ENCODE data around the gene OR1F1. TPM values are rescaled to one million over a fixed set of nuclear protein-coding genes. Genes with fewer than 3 reads are reported as not detected.
"Not testable (repeated sequence)": the region's sequence is repeated elsewhere in the genome, so short reads cannot be mapped to it uniquely, and the experiment has no call there.

The OR1F1 gene
- polyA plus RNA-seq, 4 donors = not detected

DNA sequence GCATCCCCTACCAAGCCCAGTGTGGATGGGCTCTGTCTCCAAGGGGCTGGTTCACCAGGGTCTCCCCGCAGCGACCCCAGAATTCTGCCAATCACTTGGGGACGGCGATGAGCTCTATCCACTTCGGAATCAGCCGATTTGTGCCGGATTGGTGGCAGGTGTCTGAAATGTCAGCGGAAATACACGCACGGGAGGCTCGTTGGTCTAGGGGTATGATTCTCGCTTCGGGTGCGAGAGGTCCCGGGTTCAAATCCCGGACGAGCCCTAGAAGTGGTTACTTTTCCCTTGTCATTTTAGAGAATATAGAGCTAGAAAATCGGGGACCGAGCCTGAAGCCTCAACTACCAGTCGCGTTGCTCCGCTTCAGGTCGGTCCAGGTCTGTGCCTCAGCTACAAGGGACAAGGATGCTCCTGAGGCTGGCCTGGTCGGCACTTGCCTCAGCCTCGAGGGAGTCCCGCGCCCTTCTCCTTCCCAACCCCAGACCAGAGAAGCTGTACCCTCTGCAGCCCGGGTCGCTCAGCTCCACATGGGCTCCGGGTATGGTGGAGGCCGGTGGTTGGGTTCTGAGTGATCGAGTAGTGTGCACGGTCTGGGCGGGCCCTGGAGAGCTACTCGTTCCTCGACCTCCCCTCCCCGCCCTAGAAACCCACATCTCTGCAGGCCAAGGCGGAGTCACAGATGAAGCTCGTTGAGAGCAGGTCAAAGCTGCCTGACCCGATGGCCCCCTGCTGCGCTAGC lies 16.0 kb upstream of the OR1F1 start:
- DNase-seq (ENCODE audit: low read depth in 4 of 4, low spot score in 3 of 4) = no peak

DNA sequence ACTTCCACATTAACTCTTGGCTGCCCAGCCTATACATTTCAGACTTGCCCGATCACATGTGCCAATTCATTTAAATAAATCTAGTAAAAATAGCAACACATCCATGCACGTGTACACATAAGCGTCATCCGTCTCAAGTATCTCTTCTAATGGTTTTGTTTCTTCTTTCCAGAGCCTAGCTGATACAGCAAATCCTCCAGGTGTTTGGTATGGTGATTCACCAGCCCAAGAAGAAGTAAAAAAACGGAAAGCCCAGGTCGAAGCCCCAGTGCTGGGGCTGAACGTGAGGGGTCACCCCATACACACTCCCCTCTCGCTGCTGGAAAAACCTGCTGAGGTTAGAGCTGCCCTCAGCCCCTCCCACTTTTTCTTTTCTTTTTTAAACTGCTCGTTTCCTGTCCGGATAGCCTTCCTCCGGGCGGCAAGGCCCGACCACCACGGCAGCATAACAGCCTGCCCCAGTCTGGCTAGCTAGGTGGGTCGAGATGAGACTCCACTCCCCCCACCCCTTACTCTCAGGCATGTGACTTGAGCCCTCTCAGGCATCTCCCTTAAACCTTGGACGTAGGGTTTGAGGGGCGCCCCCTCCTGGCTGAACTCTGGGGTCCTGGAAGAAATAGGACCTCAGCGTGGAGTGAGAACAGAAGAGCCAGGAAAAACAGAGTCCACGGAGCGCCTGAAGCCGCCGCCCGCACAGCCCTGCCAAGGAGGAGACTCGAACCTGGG lies 13.9 kb upstream of the OR1F1 start:
- no peak for DNase-seq (ENCODE audit: low read depth in 4 of 4, low spot score in 3 of 4)

DNA sequence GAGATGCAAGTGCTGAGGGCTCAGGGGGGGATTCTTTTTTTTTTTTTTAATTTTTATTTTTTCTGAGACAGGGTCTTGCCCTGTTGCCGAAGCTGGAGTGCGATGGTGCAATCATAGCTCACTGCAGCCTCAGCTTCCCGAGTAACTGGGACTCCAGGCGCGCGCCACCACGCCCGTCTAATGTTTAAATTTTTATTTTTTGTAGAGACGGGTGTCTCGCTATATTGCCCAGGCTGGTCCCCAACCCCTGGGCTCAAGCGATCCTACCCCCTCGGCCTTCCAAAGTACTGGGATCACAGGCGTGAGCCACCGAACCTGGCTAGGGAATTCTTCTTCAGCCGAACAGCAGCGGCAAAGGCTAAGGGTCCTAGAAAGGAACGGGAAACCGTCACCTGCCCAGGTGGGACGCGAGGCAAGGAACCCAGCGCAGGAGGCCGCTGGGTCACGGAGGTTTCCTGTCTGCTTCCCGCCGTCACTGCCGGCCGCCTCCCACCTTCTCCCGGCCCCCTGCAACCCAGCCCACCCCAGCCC lies 13.3 kb upstream of the OR1F1 start:
- DNase-seq (ENCODE audit: low read depth in 4 of 4, low spot score in 3 of 4) = no peak

DNA sequence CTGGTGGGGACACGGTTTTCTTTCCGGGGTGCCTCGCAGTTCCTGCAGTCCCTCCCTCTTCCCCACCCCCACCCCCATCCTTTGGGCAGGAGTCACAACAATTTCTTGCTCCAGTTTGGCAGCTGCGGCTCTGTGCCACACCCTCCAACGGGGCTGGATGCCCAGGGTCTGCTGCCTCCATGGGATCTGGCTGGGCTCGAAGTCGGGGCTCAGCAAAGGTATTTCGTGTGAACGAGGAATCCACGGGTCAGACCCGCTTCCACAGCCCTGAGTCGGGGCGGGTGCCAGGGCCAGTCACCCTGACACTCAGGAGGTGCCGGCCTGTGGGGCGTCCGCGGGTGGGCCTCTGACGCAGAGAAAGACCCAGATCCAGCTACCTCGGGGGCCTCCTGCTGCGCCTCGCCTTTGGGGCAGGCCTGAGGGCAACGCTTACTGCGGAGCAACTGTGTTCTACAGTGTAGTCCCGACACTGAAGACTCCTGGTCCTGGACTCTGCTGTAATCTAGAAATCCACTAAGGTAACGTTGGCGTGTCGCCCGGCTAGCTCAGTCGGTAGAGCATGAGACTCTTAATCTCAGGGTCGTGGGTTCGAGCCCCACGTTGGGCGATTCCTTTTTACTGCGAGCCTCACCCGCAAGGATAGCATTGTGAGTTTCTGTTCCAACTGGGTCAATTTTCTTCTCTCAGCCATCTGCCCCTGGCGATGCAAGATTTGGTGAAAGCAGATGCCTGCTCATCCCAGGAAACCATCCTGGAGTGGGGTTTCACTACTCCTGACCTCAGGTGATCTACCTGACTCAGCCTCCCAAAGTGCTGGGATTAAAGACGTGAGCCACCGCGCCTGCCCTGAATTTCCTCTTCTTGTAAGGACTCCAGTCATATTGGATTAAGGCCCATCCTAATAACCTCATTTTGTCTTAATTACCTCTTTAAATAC lies 12.6 kb upstream of the OR1F1 start:
- no peak for DNase-seq (ENCODE audit: low read depth in 4 of 4, low spot score in 3 of 4)

DNA sequence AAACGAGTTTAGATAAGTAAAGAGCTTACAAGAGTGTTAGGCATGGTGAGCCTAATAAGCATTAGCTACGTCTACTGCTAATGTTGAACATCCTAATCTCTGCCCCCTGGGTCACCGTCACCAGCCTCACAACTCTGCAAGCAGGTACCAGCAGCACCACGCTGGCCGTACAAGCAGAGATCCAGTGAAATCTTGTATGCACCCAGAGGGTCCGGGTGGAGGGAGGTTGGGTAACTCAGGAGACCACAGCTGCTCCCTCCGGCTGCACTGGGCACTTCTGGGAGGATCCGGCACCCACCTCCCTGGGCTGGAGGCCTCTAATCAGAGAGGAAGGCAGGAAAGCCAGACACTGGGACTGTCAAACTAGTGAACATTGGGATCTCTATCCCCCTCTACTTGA lies 8.4 kb upstream of the OR1F1 start:
- DNase-seq (ENCODE audit: low read depth in 4 of 4, low spot score in 3 of 4) = no peak

DNA sequence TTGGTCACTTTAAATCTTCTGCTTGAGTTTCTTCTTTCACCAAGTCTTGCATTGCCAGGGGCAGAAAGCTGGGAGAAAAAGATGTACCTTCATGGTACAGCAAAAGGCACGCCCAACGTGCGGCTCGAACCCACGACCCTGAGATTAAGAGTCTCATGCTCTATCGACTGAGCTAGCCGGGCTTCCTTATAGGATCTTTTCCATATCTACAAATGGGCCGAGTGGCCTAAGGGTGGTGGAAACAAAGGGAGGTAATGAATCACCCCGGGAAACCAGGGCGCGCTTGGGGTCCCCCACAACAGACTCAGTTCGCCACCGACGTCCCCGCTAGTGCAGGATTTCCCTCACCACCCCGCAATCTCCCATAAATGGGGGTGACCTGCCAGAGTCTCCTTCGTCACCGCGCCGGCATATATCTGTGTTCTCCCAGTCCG lies 7.5 kb upstream of the OR1F1 start:
- no peak for DNase-seq (ENCODE audit: low read depth in 4 of 4, low spot score in 3 of 4)

DNA sequence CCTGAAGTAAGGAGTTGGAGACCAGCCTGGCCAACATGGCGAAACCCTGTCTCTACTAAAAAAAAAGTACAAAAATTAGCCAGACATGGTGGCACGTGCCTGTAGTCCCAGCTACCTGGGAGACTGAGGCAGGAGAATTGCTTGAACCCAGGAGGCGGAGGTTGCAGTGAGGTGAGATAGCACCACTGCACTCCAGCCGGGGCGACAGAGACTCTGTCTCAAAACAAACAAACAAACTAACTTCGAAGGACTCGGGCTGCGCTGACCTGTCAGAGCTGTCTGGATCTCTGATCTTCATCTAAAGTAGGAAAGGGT lies 5.8 kb upstream of the OR1F1 start:
- not testable (repeated sequence) for DNase-seq (ENCODE audit: low read depth in 4 of 4, low spot score in 3 of 4)

DNA sequence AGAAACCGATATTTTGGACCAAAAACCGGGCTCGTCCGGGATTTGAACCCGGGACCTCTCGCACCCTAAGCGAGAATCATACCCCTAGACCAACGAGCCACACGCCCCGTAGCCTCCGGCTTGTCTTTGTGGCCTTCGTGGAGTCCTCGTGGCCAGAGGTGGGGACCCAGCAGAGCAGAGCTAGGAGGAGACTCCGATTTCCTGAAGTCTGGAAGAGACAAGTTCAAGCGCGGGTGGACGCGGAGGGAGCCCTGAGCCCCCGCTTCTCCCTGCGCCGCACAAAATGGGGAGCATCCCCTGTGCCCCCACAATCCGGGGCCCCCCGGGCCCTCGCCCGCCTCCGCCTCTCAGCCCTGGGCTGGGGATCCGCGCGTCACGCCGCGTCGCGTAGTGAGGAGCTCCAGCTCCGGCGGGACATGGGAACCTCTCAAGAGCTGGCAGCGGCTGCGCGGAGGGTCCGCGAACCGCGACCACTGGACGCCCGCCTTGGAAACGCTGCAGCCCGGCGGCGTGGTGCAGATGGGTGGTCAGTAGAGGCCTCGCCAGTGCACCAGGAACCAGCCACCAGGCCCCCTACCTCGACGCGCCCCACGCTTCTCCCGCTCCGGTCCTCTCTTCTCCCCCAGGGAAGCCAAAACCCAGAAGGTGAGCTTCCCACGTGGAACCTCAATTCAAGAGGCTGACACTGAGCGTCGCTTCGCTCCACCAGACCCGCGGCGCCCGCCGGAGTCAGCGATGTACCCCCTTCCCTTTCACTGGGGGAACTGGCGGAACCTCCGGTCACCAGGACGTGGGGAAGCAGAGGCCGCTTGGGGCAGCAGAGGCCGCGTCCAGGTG lies 5.2 kb upstream of the OR1F1 start:
- no peak for DNase-seq (ENCODE audit: low read depth in 4 of 4, low spot score in 3 of 4)

DNA sequence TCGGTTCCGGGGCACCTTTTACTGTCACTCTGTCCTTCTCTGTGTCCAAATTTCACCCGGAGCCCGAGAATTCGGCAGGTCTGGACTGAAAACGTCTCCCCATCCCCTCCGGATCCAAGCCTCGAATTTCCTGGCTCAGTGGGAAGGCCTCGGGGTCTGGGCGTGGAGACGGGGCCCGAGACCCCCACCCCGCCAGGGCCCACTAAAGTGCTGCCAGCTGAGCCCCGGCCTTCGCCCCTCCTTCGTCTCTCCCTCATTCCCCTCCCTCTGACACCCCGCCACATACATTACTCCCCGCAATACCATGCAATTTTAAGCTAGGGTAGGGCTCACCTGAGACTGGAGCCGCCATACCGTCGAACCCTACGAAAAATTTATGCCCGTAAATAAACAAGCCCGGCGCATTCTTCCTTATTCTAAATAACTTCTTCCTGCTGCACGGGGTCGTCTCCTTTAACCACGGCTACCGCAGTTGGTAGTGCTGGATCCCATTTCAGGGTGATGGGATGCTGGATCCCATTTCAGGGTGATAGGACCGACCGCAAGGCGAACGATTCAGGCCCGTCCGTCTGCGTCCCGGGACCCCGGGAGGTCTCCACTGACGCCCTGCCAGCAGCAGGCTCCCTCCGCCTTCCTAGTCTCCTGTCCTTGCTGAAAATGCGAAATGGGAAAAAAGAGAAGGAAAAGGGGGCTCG lies 4.4 kb upstream of the OR1F1 start:
- DNase-seq (ENCODE audit: low read depth in 4 of 4, low spot score in 3 of 4) = no peak

DNA sequence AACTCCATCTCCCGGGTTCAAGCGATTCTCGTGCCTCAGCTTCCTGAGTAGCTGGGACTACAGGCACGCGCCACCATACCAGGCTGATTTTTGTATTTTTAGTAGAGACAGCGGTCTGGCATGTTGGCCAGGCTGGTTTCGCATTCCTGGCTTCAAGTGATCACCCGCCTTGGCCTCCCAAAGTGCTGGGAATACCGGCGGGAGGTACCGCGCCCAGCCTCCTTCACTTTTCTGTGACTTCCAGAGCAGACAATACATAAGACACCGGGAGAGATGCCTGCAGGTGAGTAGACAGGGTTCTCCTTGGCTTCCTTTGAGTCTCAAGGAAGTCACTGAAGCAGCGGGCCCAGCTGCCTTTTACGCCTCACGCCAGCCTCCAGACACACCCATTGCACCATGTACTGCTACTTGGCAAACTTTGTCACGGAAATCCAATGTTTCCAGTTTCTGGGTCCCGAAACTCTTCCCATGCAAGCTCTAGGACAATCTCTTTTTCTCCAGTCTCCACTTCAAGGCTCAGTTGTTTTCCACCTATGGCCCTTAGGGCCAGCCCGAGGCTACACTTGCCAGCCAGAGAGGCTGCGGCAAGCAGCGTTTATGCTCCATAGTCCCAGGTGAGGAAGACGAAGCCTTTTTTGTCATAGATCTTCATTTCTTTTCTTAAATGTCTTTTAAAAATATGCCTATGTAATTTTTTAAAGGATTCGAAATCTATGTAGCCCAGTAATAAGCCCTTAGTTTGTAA lies 886 bp upstream of the OR1F1 start:
- DNase-seq (ENCODE audit: low read depth in 4 of 4, low spot score in 3 of 4) = no peak

DNA sequence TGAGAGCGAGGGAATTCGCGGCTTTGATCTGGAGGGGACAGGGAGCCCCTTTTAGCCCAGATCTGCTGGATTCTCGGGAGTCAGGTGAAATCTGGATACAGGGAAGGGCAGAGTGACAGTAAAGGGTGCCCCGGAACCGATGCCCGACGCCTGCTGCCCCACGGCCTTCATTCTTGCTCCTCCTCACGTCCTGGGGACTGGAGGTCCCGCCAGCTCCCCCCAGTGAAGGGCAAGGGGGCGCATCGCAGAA lies 596 bp downstream of the OR1F1 start:
- DNase-seq (ENCODE audit: low read depth in 4 of 4, low spot score in 3 of 4) = no peak

DNA sequence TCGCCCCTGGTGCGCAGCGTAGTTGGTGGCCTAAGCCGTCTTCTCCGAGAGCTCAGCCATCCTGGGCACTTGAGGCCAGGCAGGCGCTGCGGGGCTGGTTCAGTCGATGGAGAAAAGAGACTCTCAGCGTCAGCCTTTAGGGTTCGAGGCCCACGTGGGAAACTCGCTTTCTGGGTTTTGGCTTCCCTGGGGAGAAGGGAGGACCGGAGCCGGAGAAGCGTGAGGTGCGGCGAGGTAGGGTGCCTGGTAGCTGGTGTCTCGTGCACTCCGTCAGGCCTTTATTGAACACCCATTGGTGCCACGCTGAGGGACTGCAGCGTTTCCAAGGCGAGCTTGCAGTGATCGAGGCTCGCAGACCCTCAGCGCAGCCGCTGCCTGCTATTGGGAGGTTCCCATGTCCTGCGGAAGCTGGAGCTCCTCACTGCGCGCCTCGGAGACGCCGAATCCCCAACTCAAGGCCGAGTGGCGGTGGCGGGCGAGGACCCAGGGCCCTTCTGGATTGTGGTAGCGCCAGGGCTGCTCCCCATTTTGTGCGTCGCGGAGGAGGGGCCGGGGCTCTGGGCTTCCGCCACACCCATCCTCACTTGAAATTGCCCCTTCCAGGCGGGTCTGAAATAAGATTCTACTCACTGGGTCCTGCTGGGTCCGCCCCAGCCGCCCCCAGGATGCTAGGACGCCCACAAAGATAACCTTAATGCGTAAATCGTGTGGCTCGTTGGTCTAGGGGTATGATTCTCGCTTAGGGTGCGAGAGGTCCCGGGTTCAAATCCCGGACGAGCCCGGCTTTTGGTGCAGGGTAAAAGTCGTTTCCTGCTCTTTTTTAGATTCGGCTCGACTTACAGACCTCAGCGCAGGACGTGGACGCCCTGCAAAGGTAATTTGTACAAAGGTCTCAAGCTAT lies 1.2 kb downstream of the OR1F1 start:
- no peak for DNase-seq (ENCODE audit: low read depth in 4 of 4, low spot score in 3 of 4)

DNA sequence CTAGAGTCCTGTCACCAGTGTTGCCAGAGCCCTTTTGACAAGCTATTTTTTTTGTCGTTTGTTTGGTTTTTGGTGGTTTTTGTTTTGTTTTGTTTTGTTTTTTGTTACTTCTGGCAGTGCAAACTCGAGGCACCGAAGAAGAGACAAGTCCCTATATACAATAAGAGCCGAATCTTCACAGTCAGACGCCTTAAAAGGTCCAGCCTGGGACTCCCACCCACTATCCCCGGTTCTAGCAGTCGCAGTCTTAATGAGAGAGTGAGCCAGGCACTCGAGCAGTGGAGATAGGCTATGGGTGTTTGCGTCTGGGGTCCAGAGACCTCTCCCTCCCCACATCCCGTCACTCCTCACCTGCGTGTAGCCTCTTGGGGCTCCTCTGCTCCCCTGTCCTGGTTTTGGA lies 1.9 kb downstream of the OR1F1 start:
- DNase-seq (ENCODE audit: low read depth in 4 of 4, low spot score in 3 of 4) = no peak

DNA sequence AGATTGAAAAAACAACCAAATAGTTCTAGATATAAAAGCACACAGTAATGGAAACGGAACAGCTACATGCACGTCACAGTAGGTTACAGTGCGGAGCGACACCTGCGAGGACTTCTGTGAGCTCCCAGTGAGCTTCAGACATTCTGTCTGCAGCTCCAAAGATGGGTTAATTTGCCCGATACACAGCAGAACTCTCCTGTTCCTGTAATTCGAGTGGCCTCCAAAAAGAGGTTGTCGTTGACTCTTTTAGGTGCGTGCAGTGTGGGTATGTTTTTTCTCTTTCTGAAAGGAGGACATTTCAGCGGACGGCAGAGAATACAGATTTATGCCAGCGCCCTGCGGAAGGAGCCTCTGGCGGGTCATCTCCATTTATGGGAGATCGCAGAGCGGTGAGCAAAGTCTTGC lies 2.9 kb downstream of the OR1F1 start:
- no peak for DNase-seq (ENCODE audit: low read depth in 4 of 4, low spot score in 3 of 4)

DNA sequence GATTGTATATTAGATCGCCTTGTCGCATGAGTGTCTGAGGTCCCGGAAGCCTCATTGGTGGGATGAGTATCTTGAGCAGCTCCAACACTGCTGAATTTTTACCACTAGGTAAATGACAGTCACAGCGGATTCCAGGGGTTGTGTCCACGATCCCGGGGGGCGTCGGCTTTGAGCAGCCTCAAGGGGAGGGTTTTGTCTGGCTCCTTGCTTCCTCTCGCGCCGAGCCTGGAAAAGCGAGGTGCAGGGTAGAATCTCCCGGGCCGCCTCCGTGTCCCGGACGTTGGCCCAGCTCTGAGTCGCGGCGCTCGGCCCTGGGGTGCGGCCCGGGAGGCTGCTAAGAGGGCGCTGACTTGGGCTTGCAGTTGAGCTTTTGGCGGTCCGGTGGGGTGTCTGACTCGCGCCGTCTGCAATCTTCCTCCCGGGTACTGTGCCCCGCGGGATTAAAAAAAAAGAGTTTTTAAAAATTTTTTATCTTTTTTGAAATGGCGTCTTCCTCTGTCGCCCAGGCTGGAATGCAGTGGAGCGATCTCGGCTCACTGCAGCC lies 4.5 kb downstream of the OR1F1 start:
- DNase-seq (ENCODE audit: low read depth in 4 of 4, low spot score in 3 of 4) = no peak

DNA sequence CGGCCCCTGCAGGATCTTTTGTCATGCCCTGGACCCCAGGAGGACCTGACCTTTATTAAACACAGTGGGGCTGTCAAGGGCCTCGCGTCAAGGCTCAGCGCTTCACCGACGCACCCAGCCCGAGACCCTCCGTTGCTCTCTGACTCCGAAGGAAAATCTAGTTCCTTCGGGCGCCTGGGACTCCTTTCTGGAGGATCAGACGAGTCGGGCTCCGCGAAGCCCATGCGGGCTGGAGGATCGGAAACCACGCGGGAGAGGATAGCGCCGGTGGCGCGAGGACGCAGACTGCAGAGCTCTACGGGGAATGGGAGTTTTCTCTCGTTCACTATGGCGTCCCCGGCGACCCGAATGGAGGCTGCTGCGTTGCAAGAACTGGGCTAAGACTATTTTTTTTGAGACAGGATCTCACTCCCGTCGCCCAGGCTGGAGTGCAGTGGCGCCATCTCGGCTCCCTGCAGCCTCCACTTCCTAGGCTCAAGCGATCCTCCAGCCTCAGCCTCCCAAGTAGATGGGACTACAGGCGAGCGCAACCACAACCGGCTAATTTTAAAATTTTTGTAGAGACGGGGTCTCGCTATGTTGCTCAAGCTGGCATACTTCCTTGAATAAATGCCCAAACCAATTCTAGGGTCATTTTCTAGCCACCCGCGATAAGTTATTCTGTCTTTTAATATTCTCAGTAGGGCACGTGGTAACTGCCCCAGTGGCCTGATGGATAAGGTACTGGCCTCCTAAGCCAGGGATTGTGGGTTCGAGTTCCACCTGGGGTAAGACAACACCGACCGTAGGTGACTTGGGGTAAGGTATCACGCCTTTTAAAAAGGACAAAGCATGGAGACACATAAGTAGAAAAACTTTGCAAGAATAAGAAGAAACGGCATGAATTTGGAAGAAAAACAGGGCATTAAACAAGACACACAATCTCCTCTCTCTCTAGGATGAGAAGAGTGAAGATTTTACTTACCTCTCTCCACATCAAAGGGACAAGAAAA lies 5.5 kb downstream of the OR1F1 start:
- no peak for DNase-seq (ENCODE audit: low read depth in 4 of 4, low spot score in 3 of 4)

DNA sequence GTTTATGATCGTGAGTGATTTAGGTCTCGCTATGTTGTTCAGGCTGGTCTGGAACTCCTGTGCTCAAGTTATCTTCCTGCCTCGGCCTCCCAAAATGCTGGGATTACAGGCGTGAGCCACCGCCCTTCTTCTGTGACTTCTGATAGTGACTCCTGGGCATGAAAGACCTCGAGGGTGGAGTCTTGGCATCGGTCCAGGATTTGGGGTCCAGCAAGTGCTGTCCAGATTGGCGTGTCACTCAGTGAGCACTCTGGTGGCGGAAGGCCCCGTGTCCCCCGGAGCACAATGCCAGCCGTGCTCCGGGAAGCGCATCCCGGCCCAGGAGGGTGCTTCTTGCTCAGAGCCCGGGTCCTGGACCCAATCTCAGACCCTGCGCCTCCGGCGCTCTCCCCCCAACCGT lies 6.8 kb downstream of the OR1F1 start:
- DNase-seq (ENCODE audit: low read depth in 4 of 4, low spot score in 3 of 4) = no peak
